Esophagus muscularis mucosa (tissue), 3 donors: ENCODE measurements around the gene ADAMTSL1.

ENCODE experiments used
- POLR2A ChIP-seq: fragments of 450-650 bp; IDR thresholded peaks from one replicate; pipeline ENCODE4 v1.6.1; 2017; ENCODE audit warnings: antibody characterized with exemption, moderate library complexity, mild to moderate bottlenecking, low read depth
- TF ChIP-seq, protein P1 (sequence below), 3 experiments: fragments of 200-600 bp in 2 of 3; fragments of 450-650 bp in 1 of 3; sonication (generic) in 2 of 3; IDR thresholded peaks; one replicate each; pipeline ENCODE4 v1.5.1; 2017 to 2019; ENCODE audit warnings: antibody characterized with exemption in 3 of 3, mild to moderate bottlenecking in 2 of 3, moderate library complexity in 1 of 3

- TF ChIP-seq, protein P1, sequence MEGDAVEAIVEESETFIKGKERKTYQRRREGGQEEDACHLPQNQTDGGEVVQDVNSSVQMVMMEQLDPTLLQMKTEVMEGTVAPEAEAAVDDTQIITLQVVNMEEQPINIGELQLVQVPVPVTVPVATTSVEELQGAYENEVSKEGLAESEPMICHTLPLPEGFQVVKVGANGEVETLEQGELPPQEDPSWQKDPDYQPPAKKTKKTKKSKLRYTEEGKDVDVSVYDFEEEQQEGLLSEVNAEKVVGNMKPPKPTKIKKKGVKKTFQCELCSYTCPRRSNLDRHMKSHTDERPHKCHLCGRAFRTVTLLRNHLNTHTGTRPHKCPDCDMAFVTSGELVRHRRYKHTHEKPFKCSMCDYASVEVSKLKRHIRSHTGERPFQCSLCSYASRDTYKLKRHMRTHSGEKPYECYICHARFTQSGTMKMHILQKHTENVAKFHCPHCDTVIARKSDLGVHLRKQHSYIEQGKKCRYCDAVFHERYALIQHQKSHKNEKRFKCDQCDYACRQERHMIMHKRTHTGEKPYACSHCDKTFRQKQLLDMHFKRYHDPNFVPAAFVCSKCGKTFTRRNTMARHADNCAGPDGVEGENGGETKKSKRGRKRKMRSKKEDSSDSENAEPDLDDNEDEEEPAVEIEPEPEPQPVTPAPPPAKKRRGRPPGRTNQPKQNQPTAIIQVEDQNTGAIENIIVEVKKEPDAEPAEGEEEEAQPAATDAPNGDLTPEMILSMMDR (IDR thresholded peaks at IDR 0.05), result no peak
- no peak for TF ChIP-seq POLR2A
Observed at GRCh38 chr9:18909140-18910018, 435.4 kb downstream of the ADAMTSL1 start.
